A549 (cell line): ENCODE data around the gene C1QTNF2. TPM values are rescaled to one million over a fixed set of nuclear protein-coding genes. Genes with fewer than 3 reads are reported as not detected.

Experiments used
- ATAC-seq, 2 experiments: fragments of 200-7000 bp in 1 of 2; fragments of >200 bp in 1 of 2; cut with Nextera tagmentation in 1 of 2; cut with Tn5 transposase in 1 of 2; 3 replicates each; pipeline versions ENCODE4 v1.8.0 to v1.9.1; 2018 to 2020; ENCODE audit warnings: mild to moderate bottlenecking in 1 of 2, moderate library complexity in 1 of 2
- CTCF ChIA-PET: fragments of 300-600 bp; sonication (Branson Sonifier 250); formaldehyde crosslinking; extraction: SDS; loops from one replicate; lab custom pipeline; 2021; ENCODE audit warnings: antibody characterized with exemption, inconsistent platforms; lab: Yijun Ruan, JAX
- POLR2A ChIA-PET: fragments of 350-600 bp; formaldehyde crosslinking; extraction: SDS; loops from one replicate; lab custom pipeline; 2021; ENCODE audit warnings: antibody characterized with exemption, inconsistent platforms; lab: Yijun Ruan, JAX
- DNase-seq, 2 experiments: peaks; one replicate each; pipeline versions ENCODE4 v3.0.0 to v3.0.0-alpha.2; 2011 to 2016; ENCODE audit warnings: low read depth in 1 of 2, low spot score in 1 of 2
- FAIRE-seq: peaks from 2 replicates; lab custom pipeline; 2011; peaks lifted over from hg19 to GRCh38; lab: Jason Lieb, UNC
- H3K27ac ChIP-seq, 2 experiments: fragments of >200 bp; sonication (Bioruptor Twin); formaldehyde crosslinking; 3 replicates each; pipeline ENCODE4 v1.5.1; 2016 to 2017
- H3K4me1 ChIP-seq: fragments of >200 bp; sonication (Bioruptor Twin); formaldehyde crosslinking; 3 replicates; pipeline ENCODE4 v1.6.1; 2016
- H3K4me2 ChIP-seq: fragments of >200 bp; sonication (Bioruptor Twin); formaldehyde crosslinking; 3 replicates; pipeline ENCODE4 v1.6.1; 2016
- H3K4me3 ChIP-seq: fragments of >200 bp; sonication (Bioruptor Twin); formaldehyde crosslinking; 3 replicates; pipeline ENCODE4 v1.5.1; 2016
- H3K9me3 ChIP-seq: fragments of >200 bp; sonication (Bioruptor Twin); formaldehyde crosslinking; 3 replicates; pipeline ENCODE4 v1.6.1; 2016
- CEBPB ChIP-seq, 2 experiments: fragments of >200 bp in 1 of 2; sonication (Bioruptor Twin) in 1 of 2; formaldehyde crosslinking in 1 of 2; IDR thresholded peaks; 2 replicates each; pipeline ENCODE4 v1.6.1; 2012 to 2016
- CHD4 ChIP-seq: fragments of 200-600 bp; sonication (generic); IDR thresholded peaks from 2 replicates; pipeline ENCODE4 v1.6.1; 2016; ENCODE audit warnings: antibody characterized with exemption, mild to moderate bottlenecking, borderline replicate concordance
- EHF ChIP-seq: fragments of 250-450 bp; sonication (Bioruptor Pico); IDR thresholded peaks from 2 replicates; pipeline ENCODE4 v1.5.0; 2020; ENCODE audit warnings: mild to moderate bottlenecking
- ESRRA ChIP-seq: fragments of 150-350 bp; IDR thresholded peaks from 2 replicates; pipeline ENCODE4 v1.6.1; 2014; ENCODE audit warnings: mild to moderate bottlenecking, low read length, borderline replicate concordance
- FOXS1 ChIP-seq: fragments of 250-450 bp; sonication (Bioruptor Pico); IDR thresholded peaks from 2 replicates; pipeline ENCODE4 v1.5.0; 2020; ENCODE audit warnings: mild to moderate bottlenecking, moderate library complexity
- HEYL ChIP-seq: fragments of 250-450 bp; sonication (Bioruptor Pico); IDR thresholded peaks from 2 replicates; pipeline ENCODE4 v1.8.0; 2021; ENCODE audit warnings: mild to moderate bottlenecking, moderate library complexity
- HOXA7 ChIP-seq: fragments of 250-450 bp; sonication (Bioruptor Pico); IDR thresholded peaks from 2 replicates; pipeline ENCODE4 v1.5.0; 2020; ENCODE audit warnings: mild to moderate bottlenecking, moderate library complexity
- HOXB5 ChIP-seq: fragments of 250-450 bp; sonication (Bioruptor Pico); IDR thresholded peaks from 2 replicates; pipeline ENCODE4 v1.5.0; 2020; ENCODE audit warnings: mild to moderate bottlenecking, moderate library complexity
- MAZ ChIP-seq: fragments of 150-350 bp; IDR thresholded peaks from 2 replicates; pipeline ENCODE4 v1.6.1; 2014; ENCODE audit warnings: antibody characterized with exemption, low read depth, low read length, borderline replicate concordance
- MYC ChIP-seq: IDR thresholded peaks from 2 replicates; pipeline ENCODE4 v1.6.1; 2012; ENCODE audit warnings: mild to moderate bottlenecking, inconsistent platforms, low read length, improper control_type of control experiment, borderline replicate concordance
- NFE2L2 ChIP-seq: fragments of 150-350 bp; conservative IDR thresholded peaks from 2 replicates; pipeline ENCODE4 v1.6.1; 2014; ENCODE audit warnings: low read length
- NR3C1 ChIP-seq: fragments of >200 bp; sonication (Bioruptor Twin); formaldehyde crosslinking; IDR thresholded peaks from 3 replicates; pipeline ENCODE4 v1.6.1; 2017
- PHF8 ChIP-seq: fragments of 200-600 bp; sonication (generic); IDR thresholded peaks from 2 replicates; pipeline ENCODE4 v1.6.1; 2016; ENCODE audit warnings: low read depth, mild to moderate bottlenecking, antibody characterized with exemption, moderate library complexity, borderline replicate concordance
- RAD21 ChIP-seq, 2 experiments: fragments of >200 bp in 1 of 2; sonication (Bioruptor Twin) in 1 of 2; formaldehyde crosslinking in 1 of 2; IDR thresholded peaks in 1 of 2; conservative IDR thresholded peaks in 1 of 2; 2 replicates in 1 of 2; 3 replicates in 1 of 2; pipeline ENCODE4 v1.6.1; 2012 to 2018; ENCODE audit warnings: inconsistent platforms in 1 of 2
- RARB ChIP-seq: fragments of 250-450 bp; sonication (Bioruptor Pico); IDR thresholded peaks from 2 replicates; pipeline ENCODE4 v1.8.0; 2021; ENCODE audit warnings: mild to moderate bottlenecking, moderate library complexity
- RCOR1 ChIP-seq: fragments of 150-350 bp; IDR thresholded peaks from 2 replicates; pipeline ENCODE4 v1.6.1; 2014; ENCODE audit warnings: antibody characterized with exemption, low read length, low read depth
- RFX5 ChIP-seq: fragments of 450-650 bp; IDR thresholded peaks from 2 replicates; pipeline ENCODE4 v1.7.1; 2014; ENCODE audit warnings: antibody characterized with exemption, mild to moderate bottlenecking, moderate library complexity
- SREBF2 ChIP-seq: fragments of 450-650 bp; IDR thresholded peaks from 2 replicates; pipeline ENCODE4 v1.6.1; 2014; ENCODE audit warnings: mild to moderate bottlenecking, moderate library complexity
- TFCP2L1 ChIP-seq: fragments of 250-450 bp; sonication (Bioruptor Pico); IDR thresholded peaks from 2 replicates; pipeline ENCODE4 v1.5.0; 2021; ENCODE audit warnings: mild to moderate bottlenecking
- ZNF302 ChIP-seq: fragments of 250-450 bp; sonication (Bioruptor Pico); IDR thresholded peaks from 2 replicates; pipeline ENCODE4 v1.9.0; 2021; ENCODE audit warnings: inconsistent platforms, mild to moderate bottlenecking, moderate library complexity
- ZSCAN20 ChIP-seq: fragments of 250-450 bp; sonication (Bioruptor Pico); IDR thresholded peaks from 2 replicates; pipeline ENCODE4 v1.8.0; 2022; ENCODE audit warnings: mild to moderate bottlenecking, moderate library complexity
- WGBS: methylation state at CpG from one replicate; pipeline ENCODE4 v1.1.6; 2017; ENCODE audit errors: missing lambda C conversion rate; 5-methylcytosine and 5-hydroxymethylcytosine counted together
- polyA plus RNA-seq, 4 experiments: library from polyadenylated mRNA; depleted of rRNA in 3 of 4; stranded (reverse); fragments of >200 nt; fragmentation: RNase III in 1 of 4; extraction: RNeasy Plus Mini Kit Qiagen cat#74134 plus additional on column Dnase treatment in 1 of 4; gene quantifications; 2 replicates in 3 of 4; 3 replicates in 1 of 4; pipeline ENCODE4 v1.2.3, GENCODE V29; 2011 to 2017
- TF ChIP-seq, protein P1 (sequence below): fragments of 450-650 bp; IDR thresholded peaks from 2 replicates; pipeline ENCODE4 v1.6.1; 2014; ENCODE audit warnings: antibody characterized with exemption
- TF ChIP-seq, protein P2 (sequence below): IDR thresholded peaks from 2 replicates; pipeline ENCODE4 v1.6.1; 2012
- TF ChIP-seq, protein P3 (sequence below): IDR thresholded peaks from 2 replicates; pipeline ENCODE4 v1.6.1; 2012
- TF ChIP-seq, protein P4 (sequence below): fragments of 200-600 bp; sonication (generic); IDR thresholded peaks from 2 replicates; pipeline ENCODE4 v1.6.1; 2016; ENCODE audit warnings: antibody characterized with exemption, mild to moderate bottlenecking, moderate library complexity
- TF ChIP-seq, protein P5 (sequence below): IDR thresholded peaks from 2 replicates; pipeline ENCODE4 v1.6.1; 2012; ENCODE audit warnings: low read depth, borderline replicate concordance
- TF ChIP-seq, protein P6 (sequence below): fragments of >200 bp; sonication (Bioruptor Twin); formaldehyde crosslinking; IDR thresholded peaks from 3 replicates; pipeline ENCODE4 v1.5.1; 2016
- TF ChIP-seq, protein P7 (sequence below): fragments of 250-450 bp; sonication (Bioruptor Pico); IDR thresholded peaks from 2 replicates; pipeline ENCODE4 v1.5.0; 2020; ENCODE audit warnings: low read depth, mild to moderate bottlenecking, moderate library complexity

Gene C1QTNF2
- polyA plus RNA-seq, 2 of the 4 experiments (the other 2 are of a cell fraction), result 0.04 to 0.06 TPM

DNA sequence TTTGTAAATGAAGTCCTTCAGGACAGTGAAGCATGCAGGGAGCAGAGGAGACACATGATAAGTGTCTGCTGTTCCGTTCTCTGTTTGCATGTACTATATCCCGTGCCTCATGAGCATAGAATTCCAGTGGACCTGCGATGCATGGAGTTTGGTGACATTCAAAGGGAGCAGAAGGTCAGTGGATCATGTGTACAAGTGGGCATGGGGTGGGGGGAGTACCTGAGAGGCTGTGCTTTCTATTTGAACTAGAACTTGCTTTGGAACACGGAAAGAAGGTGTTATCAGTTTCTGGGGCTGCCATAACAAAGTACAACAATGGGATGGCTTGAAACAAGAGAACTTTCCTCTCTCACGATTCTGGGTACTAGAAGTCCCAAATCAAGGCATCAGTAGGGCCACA lies 53.0 kb downstream of the C1QTNF2 start:
- 91% methylated on average over 5 of the region's 5 CpGs for WGBS
- ChIA-PET CTCF (interaction anchor here (0.7 to 1.6 kb wide), 2 partner anchors 28 to 30 kb away, joined by 4 to 6 read pairs; no protein-coding TSS in a partner anchor), POLR2A (no interaction called here)

DNA sequence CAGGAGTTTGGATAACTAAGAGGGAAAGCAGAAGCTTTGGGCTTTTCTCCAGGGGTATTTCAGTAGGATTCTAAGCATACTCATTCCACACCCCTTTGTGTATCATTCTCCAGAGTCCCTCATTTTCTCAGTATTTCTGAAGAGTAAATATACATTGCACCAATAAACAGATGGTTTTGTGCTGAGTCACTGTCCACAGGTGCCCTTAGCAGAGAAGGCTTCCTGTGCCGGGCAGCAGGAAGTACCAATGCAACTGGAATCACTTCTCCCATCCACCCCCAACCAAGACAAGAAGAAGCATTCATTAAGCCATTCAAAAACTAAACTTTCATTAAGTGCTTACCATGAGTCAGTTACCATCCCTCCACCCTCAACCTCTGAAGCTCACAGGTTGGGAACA lies 54.5 kb downstream of the C1QTNF2 start:
- H3K27ac ChIP-seq, result peak overlapping the region; percentile 84 to 89
- 0% methylated on average over 1 of the region's 1 CpG for WGBS
- peaks cover 44% of the 10 kb centered on the region for H3K4me1 ChIP-seq
- FAIRE-seq (peak; percentile 77), ATAC-seq (peak; percentile 83 to 85), DNase-seq (peak; percentile 76 to 94)
- CTCF ChIA-PET, result interaction anchor here (1.6 kb wide), 1 partner anchor 29 kb away, joined by 6 read pairs; no protein-coding TSS in a partner anchor
- POLR2A ChIA-PET, result interaction anchor here (1.0 kb wide), 1 partner anchor 10 kb away, joined by 3 read pairs; no protein-coding TSS in a partner anchor
- H3K4me3 ChIP-seq, result no peak overlapping the region
- peak overlapping the region; percentile 75 for H3K4me2 ChIP-seq
- H3K9me3 ChIP-seq, result no peaks in the 10 kb centered on the region
- TF ChIP-seq PHF8 (no peak), HEYL (CRISPR knock-in tag) (no peak), CHD4 (no peak), TFCP2L1 (no peak), RARB (CRISPR knock-in tag) (no peak), EHF (no peak), RFX5 (peak; percentile 39; the same call in 1 of the 2 replicates), HOXA7 (no peak), RAD21 (conservative IDR thresholded peaks at IDR 0.05 in 1 of 2, IDR thresholded peaks at IDR 0.05 in 1 of 2) (no peak; a peak in 2 of 5 replicates), NFE2L2 (peak; percentile 100), FOXS1 (no peak), RCOR1 (no peak)
- TF ChIP-seq, protein P1, sequence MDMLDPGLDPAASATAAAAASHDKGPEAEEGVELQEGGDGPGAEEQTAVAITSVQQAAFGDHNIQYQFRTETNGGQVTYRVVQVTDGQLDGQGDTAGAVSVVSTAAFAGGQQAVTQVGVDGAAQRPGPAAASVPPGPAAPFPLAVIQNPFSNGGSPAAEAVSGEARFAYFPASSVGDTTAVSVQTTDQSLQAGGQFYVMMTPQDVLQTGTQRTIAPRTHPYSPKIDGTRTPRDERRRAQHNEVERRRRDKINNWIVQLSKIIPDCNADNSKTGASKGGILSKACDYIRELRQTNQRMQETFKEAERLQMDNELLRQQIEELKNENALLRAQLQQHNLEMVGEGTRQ, result no peak; the same call in 1 of the 2 replicates
- TF ChIP-seq, protein P2, sequence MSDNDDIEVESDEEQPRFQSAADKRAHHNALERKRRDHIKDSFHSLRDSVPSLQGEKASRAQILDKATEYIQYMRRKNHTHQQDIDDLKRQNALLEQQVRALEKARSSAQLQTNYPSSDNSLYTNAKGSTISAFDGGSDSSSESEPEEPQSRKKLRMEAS, result peak; percentile 72

More for the DNA sequence above, 53.0 kb downstream of the C1QTNF2 start:
- Histone ChIP-seq H3K27ac (peak overlapping the region; percentile 84 to 89), H3K9me3 (no peaks in the 10 kb centered on the region), H3K4me2 (no peak overlapping the region), H3K4me3 (no peak overlapping the region), H3K4me1 (peaks cover 39% of the 10 kb centered on the region)
- ATAC-seq, result no peak
- FAIRE-seq, result no peak
- DNase-seq, result no peak
- no peak for TF ChIP-seq MAZ
- TF ChIP-seq ESRRA, result no peak
- TF ChIP-seq MYC, result no peak
- TF ChIP-seq, protein P3, sequence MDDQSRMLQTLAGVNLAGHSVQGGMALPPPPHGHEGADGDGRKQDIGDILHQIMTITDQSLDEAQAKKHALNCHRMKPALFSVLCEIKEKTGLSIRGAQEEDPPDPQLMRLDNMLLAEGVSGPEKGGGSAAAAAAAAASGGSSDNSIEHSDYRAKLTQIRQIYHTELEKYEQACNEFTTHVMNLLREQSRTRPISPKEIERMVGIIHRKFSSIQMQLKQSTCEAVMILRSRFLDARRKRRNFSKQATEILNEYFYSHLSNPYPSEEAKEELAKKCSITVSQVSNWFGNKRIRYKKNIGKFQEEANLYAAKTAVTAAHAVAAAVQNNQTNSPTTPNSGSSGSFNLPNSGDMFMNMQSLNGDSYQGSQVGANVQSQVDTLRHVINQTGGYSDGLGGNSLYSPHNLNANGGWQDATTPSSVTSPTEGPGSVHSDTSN, result no peak
- no peak for TF ChIP-seq SREBF2
- TF ChIP-seq FOXS1, result no peak
- no peak for TF ChIP-seq HOXA7
- no peak for TF ChIP-seq RARB (CRISPR knock-in tag)
- TF ChIP-seq ZNF302 (CRISPR knock-in tag), result no peak
- no peak for TF ChIP-seq CEBPB (IDR thresholded peaks at IDR 0.05)
- no peak for TF ChIP-seq HOXB5 (CRISPR knock-in tag)
- TF ChIP-seq, protein P4, sequence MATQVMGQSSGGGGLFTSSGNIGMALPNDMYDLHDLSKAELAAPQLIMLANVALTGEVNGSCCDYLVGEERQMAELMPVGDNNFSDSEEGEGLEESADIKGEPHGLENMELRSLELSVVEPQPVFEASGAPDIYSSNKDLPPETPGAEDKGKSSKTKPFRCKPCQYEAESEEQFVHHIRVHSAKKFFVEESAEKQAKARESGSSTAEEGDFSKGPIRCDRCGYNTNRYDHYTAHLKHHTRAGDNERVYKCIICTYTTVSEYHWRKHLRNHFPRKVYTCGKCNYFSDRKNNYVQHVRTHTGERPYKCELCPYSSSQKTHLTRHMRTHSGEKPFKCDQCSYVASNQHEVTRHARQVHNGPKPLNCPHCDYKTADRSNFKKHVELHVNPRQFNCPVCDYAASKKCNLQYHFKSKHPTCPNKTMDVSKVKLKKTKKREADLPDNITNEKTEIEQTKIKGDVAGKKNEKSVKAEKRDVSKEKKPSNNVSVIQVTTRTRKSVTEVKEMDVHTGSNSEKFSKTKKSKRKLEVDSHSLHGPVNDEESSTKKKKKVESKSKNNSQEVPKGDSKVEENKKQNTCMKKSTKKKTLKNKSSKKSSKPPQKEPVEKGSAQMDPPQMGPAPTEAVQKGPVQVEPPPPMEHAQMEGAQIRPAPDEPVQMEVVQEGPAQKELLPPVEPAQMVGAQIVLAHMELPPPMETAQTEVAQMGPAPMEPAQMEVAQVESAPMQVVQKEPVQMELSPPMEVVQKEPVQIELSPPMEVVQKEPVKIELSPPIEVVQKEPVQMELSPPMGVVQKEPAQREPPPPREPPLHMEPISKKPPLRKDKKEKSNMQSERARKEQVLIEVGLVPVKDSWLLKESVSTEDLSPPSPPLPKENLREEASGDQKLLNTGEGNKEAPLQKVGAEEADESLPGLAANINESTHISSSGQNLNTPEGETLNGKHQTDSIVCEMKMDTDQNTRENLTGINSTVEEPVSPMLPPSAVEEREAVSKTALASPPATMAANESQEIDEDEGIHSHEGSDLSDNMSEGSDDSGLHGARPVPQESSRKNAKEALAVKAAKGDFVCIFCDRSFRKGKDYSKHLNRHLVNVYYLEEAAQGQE, result no peak
- TF ChIP-seq, protein P5, sequence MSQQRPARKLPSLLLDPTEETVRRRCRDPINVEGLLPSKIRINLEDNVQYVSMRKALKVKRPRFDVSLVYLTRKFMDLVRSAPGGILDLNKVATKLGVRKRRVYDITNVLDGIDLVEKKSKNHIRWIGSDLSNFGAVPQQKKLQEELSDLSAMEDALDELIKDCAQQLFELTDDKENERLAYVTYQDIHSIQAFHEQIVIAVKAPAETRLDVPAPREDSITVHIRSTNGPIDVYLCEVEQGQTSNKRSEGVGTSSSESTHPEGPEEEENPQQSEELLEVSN, result no peak
- TF ChIP-seq, protein P6, sequence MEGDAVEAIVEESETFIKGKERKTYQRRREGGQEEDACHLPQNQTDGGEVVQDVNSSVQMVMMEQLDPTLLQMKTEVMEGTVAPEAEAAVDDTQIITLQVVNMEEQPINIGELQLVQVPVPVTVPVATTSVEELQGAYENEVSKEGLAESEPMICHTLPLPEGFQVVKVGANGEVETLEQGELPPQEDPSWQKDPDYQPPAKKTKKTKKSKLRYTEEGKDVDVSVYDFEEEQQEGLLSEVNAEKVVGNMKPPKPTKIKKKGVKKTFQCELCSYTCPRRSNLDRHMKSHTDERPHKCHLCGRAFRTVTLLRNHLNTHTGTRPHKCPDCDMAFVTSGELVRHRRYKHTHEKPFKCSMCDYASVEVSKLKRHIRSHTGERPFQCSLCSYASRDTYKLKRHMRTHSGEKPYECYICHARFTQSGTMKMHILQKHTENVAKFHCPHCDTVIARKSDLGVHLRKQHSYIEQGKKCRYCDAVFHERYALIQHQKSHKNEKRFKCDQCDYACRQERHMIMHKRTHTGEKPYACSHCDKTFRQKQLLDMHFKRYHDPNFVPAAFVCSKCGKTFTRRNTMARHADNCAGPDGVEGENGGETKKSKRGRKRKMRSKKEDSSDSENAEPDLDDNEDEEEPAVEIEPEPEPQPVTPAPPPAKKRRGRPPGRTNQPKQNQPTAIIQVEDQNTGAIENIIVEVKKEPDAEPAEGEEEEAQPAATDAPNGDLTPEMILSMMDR, result no peak
- no peak for TF ChIP-seq ZSCAN20 (CRISPR knock-in tag)
- no peak for TF ChIP-seq NR3C1
- TF ChIP-seq, protein P7, sequence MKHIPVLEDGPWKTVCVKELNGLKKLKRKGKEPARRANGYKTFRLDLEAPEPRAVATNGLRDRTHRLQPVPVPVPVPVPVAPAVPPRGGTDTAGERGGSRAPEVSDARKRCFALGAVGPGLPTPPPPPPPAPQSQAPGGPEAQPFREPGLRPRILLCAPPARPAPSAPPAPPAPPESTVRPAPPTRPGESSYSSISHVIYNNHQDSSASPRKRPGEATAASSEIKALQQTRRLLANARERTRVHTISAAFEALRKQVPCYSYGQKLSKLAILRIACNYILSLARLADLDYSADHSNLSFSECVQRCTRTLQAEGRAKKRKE (CRISPR knock-in tag), result no peak
- no peak for TF ChIP-seq PHF8
- TF ChIP-seq, all 56 proteins: peak for 0
